Osteoblast (primary cell): ENCODE data around the gene POLR3G. TPM values are rescaled to one million over a fixed set of nuclear protein-coding genes. Genes with fewer than 3 reads are reported as not detected.

Experiments used
- DNase-seq: peaks from one replicate; pipeline ENCODE4 v3.0.0; 2011; ENCODE audit warnings: low spot score, mixed read lengths; ENCODE audit not compliant: insufficient read length; ENCODE audit errors: missing footprints
- H2AFZ ChIP-seq: 2 replicates; pipeline ENCODE4 v1.6.0; 2011; ENCODE audit warnings: mild to moderate bottlenecking, low read length
- H3K27ac ChIP-seq: 2 replicates; pipeline ENCODE4 v1.5.1; 2011; ENCODE audit warnings: mild to moderate bottlenecking, low read depth, low read length, moderate library complexity
- H3K27me3 ChIP-seq: 2 replicates; pipeline ENCODE4 v1.6.0; 2012; ENCODE audit warnings: mild to moderate bottlenecking, control low read depth, inconsistent platforms, low read length, moderate library complexity; ENCODE audit not compliant: insufficient read depth
- H3K36me3 ChIP-seq: 2 replicates; pipeline ENCODE4 v1.5.1; 2011; ENCODE audit warnings: mild to moderate bottlenecking, low read length, control low read depth, moderate library complexity; ENCODE audit not compliant: insufficient read depth
- H3K4me1 ChIP-seq: 2 replicates; pipeline ENCODE4 v1.5.1; 2011; ENCODE audit warnings: mild to moderate bottlenecking, low read length, control low read depth, moderate library complexity; ENCODE audit not compliant: insufficient read depth
- H3K4me2 ChIP-seq: 2 replicates; pipeline ENCODE4 v1.6.0; 2011; ENCODE audit warnings: mild to moderate bottlenecking, low read length; ENCODE audit not compliant: insufficient read depth
- H3K4me3 ChIP-seq: fragments of 200-600 bp; sonication (generic); 3 replicates; pipeline ENCODE4 v1.5.1; 2012; ENCODE audit warnings: mild to moderate bottlenecking, low read length, inconsistent platforms; ENCODE audit not compliant: insufficient read depth
- H3K79me2 ChIP-seq: 2 replicates; pipeline ENCODE4 v1.6.0; 2012; ENCODE audit warnings: mild to moderate bottlenecking, low read length, control low read depth, inconsistent platforms; ENCODE audit not compliant: insufficient read depth
- H3K9me3 ChIP-seq: 2 replicates; pipeline ENCODE4 v1.5.1; 2011; ENCODE audit warnings: low read depth, low read length, control low read depth
- H4K20me1 ChIP-seq: 2 replicates; pipeline ENCODE4 v1.6.0; 2012; ENCODE audit warnings: mild to moderate bottlenecking, low read length, control low read depth; ENCODE audit not compliant: insufficient read depth
- CTCF ChIP-seq: IDR thresholded peaks from 2 replicates; pipeline ENCODE4 v1.5.1; 2011; ENCODE audit warnings: mild to moderate bottlenecking, low read depth, low read length, moderate library complexity; ENCODE audit errors: extremely low read depth
- total RNA-seq: library from RNA; depleted of rRNA; stranded (reverse); fragments of >200 nt; gene quantifications from 2 replicates; pipeline ENCODE4 v1.2.3, GENCODE V29; 2012

The POLR3G gene
- total RNA-seq, 1 donor: 3.6 TPM

DNA sequence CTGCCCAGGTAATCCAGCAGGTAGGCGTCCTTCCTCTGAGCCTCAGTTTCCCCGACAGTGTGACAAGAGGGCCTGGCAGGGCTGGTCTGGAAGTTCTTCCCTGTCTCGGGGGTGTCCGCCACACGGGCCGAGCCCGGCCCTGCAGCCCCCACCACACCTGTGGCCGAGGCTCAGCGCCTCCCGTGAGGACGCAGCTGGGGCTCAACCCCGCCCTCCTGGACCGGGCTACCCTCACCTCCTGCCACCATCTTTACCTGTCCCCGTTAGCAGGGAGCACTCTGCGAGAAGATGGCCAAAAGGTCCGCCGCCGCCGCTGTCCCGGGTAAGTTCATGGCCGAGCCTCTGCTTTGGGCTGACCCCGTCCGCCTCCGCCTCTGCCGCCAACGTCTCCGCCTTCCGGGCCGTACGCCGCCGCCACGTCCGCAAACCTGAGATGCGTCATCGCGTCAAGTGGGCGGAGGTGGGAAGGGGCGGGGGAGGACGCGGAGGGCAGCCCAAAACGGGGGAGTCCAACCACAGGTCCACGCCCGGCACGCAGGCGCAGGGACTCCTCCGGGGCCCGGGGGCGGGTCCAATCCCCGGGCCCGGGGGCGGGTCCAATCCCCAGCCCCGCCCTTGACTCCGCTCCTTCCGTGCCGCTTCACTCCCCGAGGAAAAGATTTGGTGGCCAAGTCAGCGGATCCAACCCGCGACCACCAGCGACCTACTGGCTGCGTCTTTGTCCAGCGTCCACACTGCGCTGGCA lies 54.7 kb downstream of the POLR3G start, which contains the start of gene LYSMD3:
Gene LYSMD3, minus strand, starts transcription at position 391 of the 745 bp plus-strand sequence. CDS start 4,295 bp downstream, outside the sequence.
- DNase-seq: peak; percentile 94
- Histone ChIP-seq H4K20me1 (peaks cover 7% of the 10 kb centered on the region), H3K4me2 (peak within 1 kb of the TSS; percentile 97), H3K27ac (peak within 1 kb of the TSS; percentile 95), H3K27me3 (peaks cover 9% of the 10 kb centered on the region), H3K4me1 (peaks cover 16% of the 10 kb centered on the region), H3K9me3 (no peaks in the 10 kb centered on the region), H3K4me3 (peak within 1 kb of the TSS; percentile 92), H3K79me2 (peaks cover 46% of the 10 kb centered on the region), H2AFZ (peak within 1 kb of the TSS; percentile 99), H3K36me3 (peaks cover 7% of the 10 kb centered on the region)
- no peak for TF ChIP-seq CTCF

- Histone ChIP-seq H3K4me1 (peaks cover 16% of the 10 kb centered on the region), H3K4me2 (peak overlapping the region; percentile 97), H4K20me1 (peaks cover 7% of the 10 kb centered on the region), H3K27me3 (peaks cover 14% of the 10 kb centered on the region), H3K9me3 (no peaks in the 10 kb centered on the region), H2AFZ (peak overlapping the region; percentile 99), H3K4me3 (peak overlapping the region; percentile 92), H3K79me2 (peaks cover 42% of the 10 kb centered on the region), H3K36me3 (peaks cover 3% of the 10 kb centered on the region), H3K27ac (peak overlapping the region; percentile 95)
- peak; percentile 81 for TF ChIP-seq CTCF
- DNase-seq: peak; percentile 79
Measured at GRCh38 chr5:90529939-90530677, 55.4 kb downstream of the POLR3G start.

GRCh38 chr5:90530736-90531487 lies 56.2 kb downstream of the POLR3G start:
- no peak overlapping the region for H3K4me3 ChIP-seq
- H4K20me1 ChIP-seq: peaks cover 7% of the 10 kb centered on the region
- H3K27me3 ChIP-seq: peaks cover 19% of the 10 kb centered on the region
- TF ChIP-seq CTCF: no peak
- H3K9me3 ChIP-seq: no peaks in the 10 kb centered on the region
- H3K36me3 ChIP-seq: no peaks in the 10 kb centered on the region
- peak overlapping the region; percentile 97 for H3K4me2 ChIP-seq
- H3K27ac ChIP-seq: no peak overlapping the region
- peaks cover 39% of the 10 kb centered on the region for H3K79me2 ChIP-seq
- DNase-seq: no peak
- H3K4me1 ChIP-seq: peaks cover 16% of the 10 kb centered on the region
- H2AFZ ChIP-seq: no peak overlapping the region
